HG03439 (cell line): ENCODE data around the gene PARP14.
"Not testable (repeated sequence)": the region's sequence is repeated elsewhere in the genome, so short reads cannot be mapped to it uniquely, and the experiment has no call there.

ENCODE experiments used
- ATAC-seq: cut with Tn5 transposase; IDR thresholded peaks from one replicate; pipeline ENCODE4 v1.9.1; 2021; ENCODE audit warnings: mild to moderate bottlenecking, moderate library complexity; ENCODE audit not compliant: unreplicated experiment

Gene PARP14, protein sequence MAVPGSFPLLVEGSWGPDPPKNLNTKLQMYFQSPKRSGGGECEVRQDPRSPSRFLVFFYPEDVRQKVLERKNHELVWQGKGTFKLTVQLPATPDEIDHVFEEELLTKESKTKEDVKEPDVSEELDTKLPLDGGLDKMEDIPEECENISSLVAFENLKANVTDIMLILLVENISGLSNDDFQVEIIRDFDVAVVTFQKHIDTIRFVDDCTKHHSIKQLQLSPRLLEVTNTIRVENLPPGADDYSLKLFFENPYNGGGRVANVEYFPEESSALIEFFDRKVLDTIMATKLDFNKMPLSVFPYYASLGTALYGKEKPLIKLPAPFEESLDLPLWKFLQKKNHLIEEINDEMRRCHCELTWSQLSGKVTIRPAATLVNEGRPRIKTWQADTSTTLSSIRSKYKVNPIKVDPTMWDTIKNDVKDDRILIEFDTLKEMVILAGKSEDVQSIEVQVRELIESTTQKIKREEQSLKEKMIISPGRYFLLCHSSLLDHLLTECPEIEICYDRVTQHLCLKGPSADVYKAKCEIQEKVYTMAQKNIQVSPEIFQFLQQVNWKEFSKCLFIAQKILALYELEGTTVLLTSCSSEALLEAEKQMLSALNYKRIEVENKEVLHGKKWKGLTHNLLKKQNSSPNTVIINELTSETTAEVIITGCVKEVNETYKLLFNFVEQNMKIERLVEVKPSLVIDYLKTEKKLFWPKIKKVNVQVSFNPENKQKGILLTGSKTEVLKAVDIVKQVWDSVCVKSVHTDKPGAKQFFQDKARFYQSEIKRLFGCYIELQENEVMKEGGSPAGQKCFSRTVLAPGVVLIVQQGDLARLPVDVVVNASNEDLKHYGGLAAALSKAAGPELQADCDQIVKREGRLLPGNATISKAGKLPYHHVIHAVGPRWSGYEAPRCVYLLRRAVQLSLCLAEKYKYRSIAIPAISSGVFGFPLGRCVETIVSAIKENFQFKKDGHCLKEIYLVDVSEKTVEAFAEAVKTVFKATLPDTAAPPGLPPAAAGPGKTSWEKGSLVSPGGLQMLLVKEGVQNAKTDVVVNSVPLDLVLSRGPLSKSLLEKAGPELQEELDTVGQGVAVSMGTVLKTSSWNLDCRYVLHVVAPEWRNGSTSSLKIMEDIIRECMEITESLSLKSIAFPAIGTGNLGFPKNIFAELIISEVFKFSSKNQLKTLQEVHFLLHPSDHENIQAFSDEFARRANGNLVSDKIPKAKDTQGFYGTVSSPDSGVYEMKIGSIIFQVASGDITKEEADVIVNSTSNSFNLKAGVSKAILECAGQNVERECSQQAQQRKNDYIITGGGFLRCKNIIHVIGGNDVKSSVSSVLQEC (N-terminal part only)

GRCh38 chr3:122680475-122681283 lies at the start of gene PARP14:
PARP14 (plus strand) TSS chr3:122680839; CDS start chr3:122680884, 45 bp downstream.
- peak; percentile 47 for ATAC-seq

GRCh38 chr3:122635789-122636188 lies 44.9 kb upstream of the PARP14 start:
- ATAC-seq, result no peak

GRCh38 chr3:122636697-122637096 lies 43.9 kb upstream of the PARP14 start:
- ATAC-seq, result no peak

DNA sequence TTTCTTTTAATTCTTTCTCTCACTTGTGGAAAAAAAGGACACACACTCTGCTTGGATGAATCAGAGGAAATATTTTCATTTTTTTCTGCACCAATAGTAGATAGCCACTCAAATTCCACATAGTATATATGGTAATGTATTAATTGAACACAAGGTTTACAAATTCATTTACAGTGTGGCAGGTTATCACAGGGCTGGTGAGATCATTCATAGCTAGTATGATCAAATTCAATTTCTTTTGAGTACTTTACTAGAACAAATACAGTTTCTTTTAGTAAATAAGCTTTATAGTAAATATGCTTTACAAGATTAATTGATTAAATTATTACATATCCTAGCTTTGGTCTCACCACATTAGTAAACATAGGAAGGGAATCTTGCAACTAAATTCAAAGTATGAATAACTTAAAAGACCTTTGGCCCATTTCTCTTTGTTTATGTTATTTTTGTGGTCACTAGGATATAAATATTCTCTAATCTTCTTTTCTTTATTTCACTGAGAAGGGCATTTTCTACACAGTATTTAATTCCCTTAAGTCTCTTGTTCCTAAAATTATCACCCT lies 40.1 kb upstream of the PARP14 start:
- ATAC-seq, result no peak

GRCh38 chr3:122642935-122643334 lies 37.7 kb upstream of the PARP14 start:
- ATAC-seq, result peak; percentile 79

GRCh38 chr3:122646146-122646988 lies 34.3 kb upstream of the PARP14 start:
- no peak for ATAC-seq

GRCh38 chr3:122651233-122651907 lies 29.3 kb upstream of the PARP14 start:
- not testable (repeated sequence) for ATAC-seq

GRCh38 chr3:122651962-122652361 lies 28.7 kb upstream of the PARP14 start:
- ATAC-seq, result not testable (repeated sequence)

DNA sequence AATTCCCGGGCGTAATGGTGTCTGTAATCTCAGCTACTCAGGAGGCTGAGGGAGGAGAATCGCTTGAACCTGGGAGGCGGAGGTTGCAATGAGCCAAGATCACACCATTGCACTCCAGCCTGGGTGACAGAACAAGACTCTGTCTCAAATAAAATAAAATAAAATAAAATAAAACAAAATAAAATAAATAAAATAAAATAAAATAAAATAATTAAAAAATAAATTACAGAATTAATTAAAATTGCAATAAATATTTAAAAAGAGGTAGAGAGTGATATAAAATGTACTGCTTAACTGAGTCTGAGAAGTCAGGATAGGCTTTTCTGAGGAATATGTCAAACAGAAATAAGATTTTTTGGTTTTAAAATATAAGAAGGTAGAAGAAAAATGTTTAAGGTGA lies 22.3 kb upstream of the PARP14 start:
- ATAC-seq, result not testable (repeated sequence)

DNA sequence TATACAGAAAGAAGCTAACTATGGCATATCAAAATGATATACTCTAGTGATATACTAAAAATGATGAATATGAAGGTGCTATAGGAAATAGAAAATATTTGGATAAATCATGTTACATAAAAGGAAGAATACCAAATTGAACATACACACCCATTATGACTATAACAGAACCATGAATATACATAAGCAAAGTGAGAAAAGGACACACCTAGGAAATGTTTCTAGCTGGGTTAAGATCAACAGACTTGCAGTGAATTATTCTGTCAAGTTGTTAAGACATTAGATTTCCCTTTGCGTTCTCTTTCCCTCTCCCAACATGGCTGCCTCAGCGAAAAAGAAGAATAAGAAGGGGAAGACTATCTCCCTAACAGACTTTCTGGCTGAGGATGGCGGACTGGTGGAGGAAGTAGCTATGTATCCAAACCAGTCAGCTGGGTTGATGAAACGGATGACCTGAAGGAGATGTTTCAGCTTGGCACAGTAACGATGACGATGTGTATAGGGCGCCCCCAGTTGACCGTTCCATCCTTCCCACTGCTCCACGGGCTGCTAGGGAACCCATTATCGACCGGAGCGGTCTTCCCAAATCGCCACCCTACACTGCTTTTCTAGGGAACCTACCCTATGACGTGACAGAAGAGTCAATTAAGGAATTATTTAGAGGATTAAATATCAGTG lies 20.2 kb upstream of the PARP14 start:
- no peak for ATAC-seq

DNA sequence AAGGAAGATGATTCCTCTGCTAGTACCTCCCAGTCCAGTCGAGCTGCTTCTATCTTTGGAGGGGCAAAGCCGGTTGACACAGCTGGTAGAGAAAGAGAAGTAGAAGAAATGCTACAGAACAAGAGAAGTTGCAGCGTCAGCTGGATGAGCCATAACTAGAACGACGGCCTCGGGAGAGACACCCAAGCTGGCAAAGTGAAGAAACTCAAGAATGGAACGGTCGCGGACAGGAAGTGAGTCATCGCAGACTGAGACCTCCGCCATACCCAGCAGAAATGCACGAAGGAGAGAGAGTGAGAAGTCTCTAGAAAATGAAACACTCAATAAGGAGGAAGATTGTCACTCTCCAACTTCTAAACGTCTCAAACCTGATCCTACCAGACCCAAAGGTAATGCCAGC lies 19.0 kb upstream of the PARP14 start:
- peak; percentile 70 for ATAC-seq

- ATAC-seq, result no peak
Measured at GRCh38 chr3:122662505-122662904, 18.1 kb upstream of the PARP14 start.

DNA sequence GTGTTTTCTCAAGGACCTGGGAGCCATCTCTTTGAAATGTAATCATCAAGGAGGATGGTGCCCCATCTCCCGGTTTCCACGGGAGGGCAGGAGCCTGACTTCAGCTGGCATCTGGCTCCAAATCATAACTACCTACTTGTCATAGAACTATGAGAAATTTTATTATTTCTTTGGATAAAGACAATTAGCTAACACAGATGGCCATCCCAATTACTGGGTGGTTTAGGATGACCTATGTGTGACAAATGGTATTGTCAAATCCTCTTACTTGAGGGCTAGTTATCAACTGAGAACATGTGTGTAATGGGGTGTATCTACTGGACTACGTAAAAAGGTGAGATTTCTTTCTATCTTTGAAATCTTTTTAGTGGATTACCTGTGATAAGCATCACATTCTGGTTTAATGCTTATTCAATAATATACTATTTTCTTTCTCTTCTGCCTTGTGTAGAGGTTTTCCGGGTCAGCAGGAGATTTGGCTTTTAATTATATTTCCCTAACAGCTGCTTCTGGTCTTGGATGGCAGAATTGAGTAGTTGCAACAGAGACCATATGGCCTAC lies 15.3 kb upstream of the PARP14 start:
- no peak for ATAC-seq

DNA sequence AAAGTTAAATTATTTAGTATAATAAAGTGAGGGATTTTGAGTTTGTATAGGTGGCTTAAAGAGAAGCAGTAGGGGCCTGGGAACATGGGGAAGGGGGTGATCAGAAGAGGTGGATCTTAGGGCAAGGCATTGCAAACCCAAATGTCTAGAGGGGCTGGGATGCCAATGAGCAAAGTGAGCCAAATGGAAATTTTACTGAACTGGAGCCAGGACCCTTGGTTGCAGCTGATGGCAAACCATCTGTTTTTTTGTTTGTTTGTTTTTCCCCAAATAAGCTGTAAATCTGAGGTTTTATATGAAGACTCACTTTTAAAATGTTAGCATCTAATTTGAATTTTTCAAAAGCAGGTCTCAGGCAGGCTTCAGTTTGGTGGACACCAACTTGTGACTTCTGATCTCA lies 14.8 kb upstream of the PARP14 start:
- no peak for ATAC-seq

DNA sequence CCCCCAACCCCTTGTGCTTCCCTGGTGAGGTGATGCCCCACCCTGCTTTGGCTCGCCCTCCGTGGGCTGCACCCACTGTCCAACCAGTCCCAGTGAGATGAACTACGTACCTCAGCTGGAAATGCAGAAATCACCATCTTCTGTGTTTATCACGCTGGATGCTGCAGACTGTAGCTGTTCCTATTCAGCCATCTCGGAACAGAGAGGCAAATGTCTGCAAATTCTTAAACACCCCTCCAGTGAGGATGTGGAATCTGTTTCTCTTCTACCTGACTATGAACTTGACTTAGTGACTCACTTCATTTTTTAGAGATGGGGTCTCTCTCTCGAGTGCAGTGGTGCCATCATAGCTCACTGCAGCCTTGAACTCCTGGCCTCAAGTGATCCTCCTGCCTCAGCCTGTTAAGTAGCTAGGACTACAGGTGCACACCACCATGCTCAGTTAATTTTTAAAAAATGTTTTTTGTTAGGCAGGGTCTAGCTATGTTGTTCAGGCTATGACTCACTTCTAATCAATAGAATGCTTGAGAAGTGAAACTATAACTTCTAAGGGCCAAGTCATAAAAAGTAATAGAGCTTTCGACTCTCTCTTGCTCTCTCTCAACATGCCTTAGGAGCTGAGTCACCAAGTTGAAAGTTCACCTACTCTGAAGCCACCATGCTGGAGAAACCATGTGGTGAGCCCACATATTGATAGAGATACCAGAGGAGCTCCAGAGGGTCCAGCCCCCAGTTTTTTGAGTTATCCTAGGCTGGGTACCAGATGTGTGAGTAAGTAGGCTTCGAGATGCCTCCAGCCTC lies 11.5 kb upstream of the PARP14 start:
- ATAC-seq, result peak; percentile 89

DNA sequence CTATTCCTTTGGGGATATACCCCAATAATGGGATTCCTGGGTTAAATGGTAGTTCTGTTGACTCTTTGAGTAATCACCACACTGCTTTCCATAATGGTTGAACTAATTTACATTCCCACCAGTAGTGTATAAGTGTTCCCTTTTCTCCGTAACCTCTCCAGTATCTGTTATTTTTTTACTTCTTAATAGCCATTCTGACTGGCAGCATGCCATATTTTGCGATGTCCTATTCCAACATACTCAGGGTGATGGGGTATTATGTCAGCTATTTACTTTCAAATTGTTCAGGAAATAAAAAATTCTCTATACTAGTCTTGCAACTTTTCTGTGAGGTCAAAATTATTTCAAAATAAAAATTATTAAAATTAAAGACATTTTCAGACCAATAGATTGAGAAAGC lies 9.1 kb upstream of the PARP14 start:
- ATAC-seq, result no peak

GRCh38 chr3:122674339-122674738 lies 6.3 kb upstream of the PARP14 start:
- no peak for ATAC-seq
